HS-27A (cell line): ENCODE results near the gene LRRIQ3.
"Not testable (repeated sequence)": the region's sequence is repeated elsewhere in the genome, so short reads cannot be mapped to it uniquely, and the experiment has no call there.

Experiments
- DNase-seq: peaks from one replicate; pipeline ENCODE4 v3.0.0-alpha.2; 2012; ENCODE audit warnings: low read depth, missing footprints

LRRIQ3 gene, protein sequence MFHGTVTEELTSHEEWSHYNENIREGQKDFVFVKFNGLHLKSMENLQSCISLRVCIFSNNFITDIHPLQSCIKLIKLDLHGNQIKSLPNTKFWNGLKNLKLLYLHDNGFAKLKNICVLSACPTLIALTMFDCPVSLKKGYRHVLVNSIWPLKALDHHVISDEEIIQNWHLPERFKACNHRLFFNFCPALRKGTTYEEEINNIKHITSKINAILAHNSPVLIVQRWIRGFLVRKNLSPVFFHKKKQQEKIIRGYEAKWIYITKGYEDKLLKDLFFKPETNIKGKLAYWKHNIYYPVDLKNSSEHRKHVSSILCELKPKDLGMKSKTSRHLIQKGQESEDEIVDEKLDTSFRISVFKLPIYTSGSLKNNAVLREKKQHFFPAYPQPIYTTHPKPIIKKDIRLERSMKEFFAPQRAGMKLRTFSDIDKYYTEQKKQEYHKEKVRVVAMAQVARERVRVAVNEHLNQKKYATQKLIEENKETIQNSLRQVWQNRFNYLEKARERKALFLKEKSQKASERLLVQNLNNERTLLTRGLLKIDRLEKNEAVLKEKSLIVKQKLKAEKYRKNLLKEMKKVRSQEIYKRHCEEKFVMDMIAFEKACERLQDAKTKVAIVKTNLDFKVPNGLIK

DNA sequence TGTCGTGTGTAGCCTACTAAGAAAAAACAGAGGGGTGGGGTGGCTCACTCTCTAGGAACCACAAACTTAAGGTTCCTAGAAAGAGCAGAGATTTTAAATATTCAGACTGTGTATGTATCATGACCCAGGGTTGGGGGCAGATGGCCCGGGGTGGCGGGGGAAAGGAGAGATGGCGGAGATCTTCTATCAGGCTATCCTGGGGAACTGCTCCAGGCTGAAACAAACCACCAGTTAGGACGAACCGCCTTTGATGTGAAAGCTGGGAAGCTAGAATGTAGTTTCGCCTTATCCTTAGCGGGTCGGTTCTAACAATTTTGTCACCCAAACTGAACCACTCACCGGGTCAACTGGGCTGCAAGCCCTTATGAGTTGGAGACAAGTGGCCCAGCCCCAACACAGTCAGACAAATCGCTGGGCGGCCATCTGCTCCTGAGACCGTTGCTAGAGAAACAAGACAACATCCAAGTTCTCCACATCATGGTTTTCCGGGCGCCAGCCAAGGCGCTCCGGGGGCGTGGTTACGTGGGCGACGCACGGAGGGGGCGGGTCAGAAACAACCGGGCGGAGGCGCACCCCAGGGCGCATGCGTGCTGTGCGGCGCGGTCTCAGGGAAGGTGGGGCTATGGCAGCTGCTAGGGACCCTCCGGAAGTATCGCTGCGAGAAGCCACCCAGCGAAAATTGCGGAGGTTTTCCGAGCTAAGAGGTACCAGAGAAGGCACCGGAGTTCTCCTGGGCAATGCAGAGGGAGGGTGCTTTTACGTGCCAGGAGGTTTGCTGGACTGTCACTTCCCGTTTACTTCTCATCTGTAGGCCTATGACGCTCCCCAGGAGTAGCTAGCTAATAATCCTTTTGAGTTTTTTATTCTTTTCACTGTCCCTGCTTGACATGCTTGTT, at the start of gene LRRIQ3, which contains the start of gene FPGT:
Gene LRRIQ3 (minus strand): TSS at position 520 of the 896 bp plus-strand sequence. CDS start 14,492 bp downstream, outside the sequence.
Gene FPGT (plus strand): TSS at position 586 of the 896 bp plus-strand sequence. CDS start 37 bp downstream, at position 623.
- DNase-seq: peak; percentile 86

DNA sequence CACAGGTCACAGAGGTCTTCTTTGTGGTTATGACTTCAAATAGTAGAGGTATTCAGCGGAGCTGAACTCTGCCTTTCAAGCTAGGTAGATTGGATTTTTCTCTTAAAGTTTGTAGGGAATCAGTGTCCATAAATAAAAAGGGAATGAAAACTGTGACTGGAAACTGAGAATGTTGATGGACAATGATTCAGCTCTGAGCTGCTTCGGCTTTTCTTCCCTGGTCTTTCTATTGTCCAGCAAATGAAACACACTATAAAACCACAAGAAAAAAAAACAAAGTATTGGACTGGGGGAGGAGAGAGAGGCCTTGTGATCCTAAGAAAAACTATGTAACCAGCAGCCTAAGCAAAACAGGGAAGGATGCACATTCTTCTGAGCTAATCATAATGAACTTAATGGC, 48.3 kb upstream of the LRRIQ3 start:
- no peak for DNase-seq

DNA sequence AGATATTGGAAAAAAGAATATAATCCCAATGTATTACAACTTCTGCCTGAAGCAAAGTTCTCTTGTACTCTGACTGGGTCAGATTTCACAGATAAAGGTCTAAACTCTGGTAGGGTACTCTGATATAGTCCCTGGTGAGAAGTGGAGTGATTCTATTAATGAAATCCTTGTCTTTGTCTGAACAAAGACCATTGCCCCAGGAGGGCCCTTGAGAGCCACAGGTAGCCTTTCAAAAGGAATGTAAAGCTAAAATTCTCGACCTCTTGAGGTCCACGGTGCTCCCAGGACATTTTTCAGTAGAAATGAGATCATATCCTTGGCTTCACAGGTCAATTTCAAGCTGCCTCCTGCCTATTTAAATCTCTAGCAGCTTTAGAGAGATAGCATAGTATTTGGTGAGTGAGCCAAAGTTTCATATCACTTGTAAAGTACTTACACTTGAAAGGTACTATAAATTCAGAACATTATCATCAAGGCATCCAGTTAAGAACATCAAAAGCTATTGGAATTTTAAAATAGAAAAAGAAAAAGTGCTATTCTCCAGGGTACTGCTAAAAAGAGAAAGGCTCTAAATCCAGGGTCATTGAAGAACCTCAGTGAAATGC, 47.3 kb upstream of the LRRIQ3 start:
- DNase-seq: no peak

DNA sequence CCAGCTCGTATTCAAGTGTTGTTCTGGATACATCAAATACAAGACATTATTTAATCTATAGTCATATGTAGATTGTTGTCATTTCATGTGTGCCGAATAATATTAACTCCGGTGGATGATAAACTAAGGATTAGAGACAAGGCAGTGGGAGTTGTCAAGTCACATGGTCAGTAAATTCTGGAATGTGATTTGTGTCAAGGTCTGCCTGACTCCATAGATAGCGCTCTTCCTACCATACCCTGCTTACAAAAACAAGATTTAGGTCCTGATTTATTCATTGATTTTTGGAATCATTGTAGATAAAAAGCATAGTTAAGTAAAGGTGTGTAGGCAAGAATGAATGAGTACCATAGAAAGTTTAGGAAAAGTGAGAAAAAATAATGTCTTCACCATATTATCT, 39.8 kb upstream of the LRRIQ3 start:
- no peak for DNase-seq

DNA sequence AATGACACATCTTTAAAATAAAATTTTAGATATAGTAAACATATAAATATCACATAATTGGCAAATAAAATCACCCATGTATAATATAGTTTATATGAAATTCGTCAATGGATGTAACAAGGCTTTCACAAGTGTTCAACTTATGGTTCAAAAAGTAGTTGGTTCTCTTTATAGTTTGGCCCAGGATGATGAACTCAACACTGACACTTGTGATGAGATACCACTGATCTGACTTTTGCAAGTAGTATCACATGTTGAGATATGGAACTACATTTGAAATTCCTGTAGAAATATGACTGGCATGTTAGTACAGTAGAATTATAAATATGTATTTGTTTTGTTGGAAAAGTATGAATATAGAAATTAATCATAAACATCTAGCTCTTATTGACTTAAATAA, 39.1 kb upstream of the LRRIQ3 start:
- DNase-seq: no peak

DNA sequence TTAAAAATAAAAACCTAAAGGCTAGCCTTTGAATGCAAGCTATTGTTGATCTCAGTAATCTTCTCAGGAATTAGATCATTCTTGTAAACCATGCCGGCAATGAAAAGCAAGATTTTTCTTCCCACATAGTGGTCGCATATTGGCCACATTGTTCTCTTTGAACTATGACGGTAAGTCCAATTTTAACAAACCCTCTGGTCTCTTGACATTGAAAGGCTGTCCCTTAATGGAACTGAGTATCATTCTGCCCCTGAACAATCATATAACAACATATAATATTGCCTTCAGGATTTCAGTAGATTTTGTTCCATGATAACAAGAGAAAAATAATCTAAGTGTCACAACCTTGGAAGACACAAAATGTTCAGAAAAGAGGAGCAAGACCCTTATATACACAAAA, 38.5 kb upstream of the LRRIQ3 start:
- DNase-seq: no peak

DNA sequence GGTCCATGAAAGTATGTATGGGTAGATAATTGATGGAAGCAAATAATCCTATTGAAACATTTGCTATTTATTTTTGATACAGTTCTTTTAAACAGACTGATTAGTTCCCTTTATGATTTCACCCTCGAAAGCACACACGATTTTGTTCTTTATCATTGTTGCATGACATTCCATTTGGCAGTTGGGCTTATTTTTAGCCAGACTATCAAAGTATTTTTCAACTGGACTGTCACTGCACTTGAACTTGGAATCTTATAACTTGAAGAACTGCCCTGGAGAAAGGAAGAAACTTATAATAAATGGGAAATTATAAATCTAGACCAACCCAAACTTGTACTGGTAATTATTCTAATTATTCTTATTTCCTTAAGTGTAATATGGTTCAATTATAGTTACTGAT, 37.2 kb upstream of the LRRIQ3 start, which contains the start of gene TNNI3K:
Gene TNNI3K (plus strand): TSS at position 235 of the 400 bp plus-strand sequence. CDS start 65 bp downstream, at position 300.
- no peak for DNase-seq

DNA sequence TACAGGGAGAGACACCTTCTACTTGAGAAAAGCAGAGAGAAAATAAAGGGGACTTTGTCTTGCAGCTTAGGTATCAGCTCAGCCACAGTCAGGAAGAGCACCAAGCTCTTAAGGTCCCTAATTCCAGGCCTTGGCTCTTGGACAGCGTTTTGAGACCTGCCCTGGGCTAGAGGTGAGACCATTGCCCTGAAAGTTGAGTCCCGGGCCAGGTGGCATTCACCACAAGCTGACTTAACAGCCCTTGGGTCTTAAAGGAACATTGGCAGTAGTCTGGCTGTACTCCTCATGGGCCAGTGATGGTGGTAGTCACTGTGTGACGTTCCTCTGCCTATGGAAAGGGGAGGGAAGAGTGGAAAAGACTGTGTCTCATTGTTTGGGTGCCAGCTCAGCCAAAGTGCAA, 25.5 kb upstream of the LRRIQ3 start:
- no peak for DNase-seq

DNA sequence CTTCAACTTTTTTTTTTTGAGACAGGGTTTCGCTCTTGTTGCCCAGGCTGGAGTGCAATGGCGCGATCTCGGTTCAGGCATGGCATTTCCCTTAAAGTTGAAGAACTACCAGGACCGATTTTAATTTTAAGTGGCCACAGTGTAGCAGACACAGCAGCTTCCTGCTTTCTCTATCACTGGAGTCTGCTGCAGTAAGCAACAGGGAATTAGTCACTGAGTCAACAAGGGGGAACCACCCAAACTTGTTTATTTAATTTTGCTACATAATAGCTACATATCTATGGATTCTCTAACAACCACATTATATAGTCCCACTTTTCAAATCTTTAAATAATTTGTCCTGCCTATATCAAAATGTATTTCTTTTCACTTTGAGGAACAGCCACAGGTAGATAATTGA, 24.7 kb upstream of the LRRIQ3 start:
- DNase-seq: no peak

DNA sequence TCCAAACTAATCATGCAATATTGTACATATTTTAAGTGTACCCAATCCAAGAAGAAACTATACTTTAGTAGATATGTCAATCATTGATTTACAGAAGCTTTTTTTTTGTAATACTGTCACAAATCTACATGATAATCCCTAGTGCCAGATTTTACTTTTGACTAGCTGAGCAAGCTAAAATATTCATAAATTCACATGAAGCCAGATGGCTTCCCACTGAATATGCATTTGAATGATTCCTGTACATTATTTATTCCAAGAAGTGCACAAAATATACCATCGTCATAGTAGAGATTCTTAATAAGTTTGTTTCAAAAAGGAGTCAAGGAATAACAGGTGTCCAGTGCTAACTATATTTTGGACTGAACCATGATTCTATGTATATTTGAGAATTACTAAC, 17.3 kb upstream of the LRRIQ3 start:
- DNase-seq: no peak

DNA sequence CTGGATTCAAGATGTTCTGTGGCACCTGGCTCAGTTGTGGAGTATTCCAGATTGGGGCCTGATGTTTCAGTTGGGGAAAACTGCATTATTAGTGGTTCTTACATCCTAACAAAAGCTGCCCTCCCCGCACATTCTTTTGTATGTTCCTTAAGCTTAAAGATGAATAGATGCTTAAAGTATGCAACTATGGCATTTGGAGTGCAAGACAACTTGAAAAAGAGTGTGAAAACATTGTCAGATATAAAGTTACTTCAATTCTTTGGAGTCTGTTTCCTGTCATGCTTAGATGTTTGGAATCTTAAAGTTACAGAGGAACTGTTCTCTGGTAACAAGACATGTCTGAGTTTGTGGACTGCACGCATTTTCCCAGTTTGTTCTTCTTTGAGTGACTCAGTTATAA, 7.3 kb upstream of the LRRIQ3 start:
- DNase-seq: no peak

DNA sequence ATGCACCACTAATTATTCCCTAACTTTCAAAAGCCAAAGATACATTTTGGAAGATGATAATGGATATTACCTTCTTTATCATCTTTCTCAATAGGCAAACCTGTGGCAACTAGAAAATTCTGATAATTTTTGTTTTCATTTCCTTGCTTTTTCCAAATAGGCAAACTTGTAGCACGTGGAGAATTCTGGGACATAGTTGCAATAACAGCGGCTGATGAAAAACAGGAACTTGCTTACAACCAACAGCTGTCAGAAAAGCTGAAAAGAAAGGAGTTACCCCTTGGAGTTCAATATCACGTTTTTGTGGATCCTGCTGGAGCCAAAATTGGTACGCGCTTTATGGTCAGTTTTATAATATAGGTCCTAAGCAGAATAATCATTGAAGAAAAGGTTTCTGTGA, 1.5 kb upstream of the LRRIQ3 start:
- no peak for DNase-seq

DNA sequence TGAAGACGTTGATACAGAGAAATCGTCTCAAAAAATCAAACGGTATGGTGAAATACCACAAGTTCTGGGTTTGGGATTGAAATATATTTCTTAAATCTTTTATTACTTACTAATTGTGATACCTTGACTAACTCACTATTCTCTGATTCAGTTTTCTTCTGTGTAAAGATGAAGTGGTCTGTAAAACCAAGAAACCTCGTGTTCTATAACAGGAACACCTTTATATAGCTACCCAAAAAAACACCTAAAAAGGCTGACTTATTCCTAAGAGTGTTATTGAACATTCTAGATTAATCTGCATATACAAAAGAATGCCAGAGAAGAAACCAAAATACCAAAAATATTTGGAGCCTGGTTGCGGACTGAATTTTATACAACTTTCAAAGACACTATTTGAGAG, 721 bp downstream of the LRRIQ3 start:
- no peak for DNase-seq

DNA sequence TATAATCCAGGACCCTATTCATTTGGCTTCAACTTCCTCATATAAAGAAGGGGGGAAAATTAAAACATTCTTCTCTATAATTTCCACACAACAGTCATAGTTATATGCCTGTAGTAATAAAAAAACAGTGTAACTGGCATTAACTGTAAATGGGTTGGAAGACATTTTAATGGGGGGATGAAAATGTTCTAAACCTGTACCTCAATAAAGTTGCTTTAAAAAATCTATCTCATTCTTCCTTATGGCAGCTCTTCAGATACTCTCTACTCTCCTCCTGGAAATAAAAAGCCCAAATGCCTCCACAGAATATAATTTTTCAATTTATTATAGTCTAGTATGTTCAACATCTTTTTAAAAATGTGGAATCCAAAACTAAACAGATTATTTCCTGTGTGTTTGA, 2.6 kb downstream of the LRRIQ3 start:
- DNase-seq: no peak

DNA sequence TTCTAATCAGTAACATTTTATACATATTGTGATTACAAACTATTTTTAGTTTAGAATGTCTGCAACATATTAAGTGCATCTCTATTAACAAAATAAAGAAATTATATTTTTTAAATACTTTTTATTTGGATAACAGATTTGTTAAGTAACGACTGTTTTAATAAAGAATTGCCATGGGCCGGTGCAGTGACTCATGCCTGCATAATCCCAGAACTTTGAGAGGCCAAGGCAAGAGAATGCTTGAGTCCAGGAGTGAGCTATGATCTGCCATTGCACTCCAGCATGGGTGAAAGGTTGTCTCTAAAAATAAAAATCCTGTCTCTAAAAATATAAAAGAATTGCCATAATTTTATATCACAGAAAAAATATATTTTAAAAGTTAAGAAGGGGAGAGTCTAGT, 4.1 kb downstream of the LRRIQ3 start:
- DNase-seq: peak; percentile 24

DNA sequence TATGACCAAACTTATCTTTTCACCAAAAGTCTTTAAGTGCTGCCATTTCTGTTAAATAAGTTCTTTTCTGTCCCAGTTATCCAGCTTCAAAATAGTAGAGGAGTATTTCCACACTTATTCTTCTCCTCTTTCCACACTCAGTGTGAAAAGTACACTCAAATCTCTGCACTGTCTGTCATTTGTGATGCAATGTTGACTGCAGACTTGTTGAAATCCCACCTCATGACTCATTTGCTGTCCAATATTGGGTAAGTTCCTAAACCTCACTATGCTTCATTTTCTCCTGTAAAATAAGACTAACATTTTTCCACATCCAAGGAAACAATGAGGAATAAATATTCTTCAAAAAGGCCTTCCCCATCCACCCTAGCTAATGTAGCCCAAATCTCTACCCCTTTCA, 17.5 kb downstream of the LRRIQ3 start:
- no peak for DNase-seq

DNA sequence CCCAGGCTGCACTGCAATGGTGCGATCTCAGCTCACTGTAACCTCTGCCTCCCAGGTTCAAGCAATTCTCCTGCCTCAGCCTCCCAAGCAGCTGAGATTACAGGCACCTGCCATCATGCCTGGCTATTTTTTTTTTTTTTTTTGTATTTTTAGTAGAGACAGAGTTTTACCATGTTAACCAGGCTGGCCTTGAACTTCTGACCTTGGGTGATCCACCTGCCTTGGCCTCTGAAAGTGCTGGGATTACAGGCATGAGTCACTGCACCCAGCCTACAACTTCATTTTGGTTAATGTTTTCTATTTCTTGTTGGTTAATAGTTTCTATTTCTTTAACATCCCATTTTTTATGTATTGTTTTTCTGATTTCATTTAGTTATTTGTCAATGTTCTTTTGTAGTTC, 23.6 kb downstream of the LRRIQ3 start:
- DNase-seq: not testable (repeated sequence)

DNA sequence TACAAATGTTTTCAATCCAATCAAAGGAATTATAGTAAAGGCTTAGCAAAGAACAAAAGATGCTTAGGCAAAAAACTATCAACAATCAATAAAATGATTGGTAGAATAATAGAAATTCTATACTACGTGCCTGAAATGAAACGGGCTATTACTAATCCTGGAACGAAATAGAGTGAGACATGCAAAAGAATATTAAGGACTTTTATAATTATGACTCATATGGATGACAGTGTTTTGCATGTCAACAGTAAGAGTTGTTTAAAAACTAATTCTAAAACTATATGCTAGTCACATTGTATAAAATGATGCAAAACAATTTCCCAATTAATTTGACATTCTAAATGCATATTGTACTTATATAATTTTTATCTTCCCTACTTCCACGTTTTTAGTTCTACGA, 35.6 kb downstream of the LRRIQ3 start:
- DNase-seq: no peak

DNA sequence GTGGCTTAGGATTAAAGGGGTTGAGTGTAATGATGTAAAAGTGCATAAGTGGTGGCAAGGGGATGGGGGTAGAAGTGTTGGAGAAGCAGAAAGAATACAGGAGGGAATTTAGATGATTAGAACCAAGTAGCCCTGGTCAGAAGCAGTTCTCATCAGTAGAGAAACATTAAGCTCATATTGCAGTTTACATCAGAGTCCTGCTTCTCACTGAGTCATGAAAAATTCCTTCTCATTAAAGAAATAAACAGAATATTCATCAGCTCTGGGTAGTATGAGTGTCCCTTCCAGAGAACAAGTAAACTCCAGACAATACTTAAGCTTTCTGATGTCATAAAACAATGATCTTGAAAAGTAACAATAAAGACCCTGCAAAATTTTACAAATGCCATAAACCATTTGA, 36.5 kb downstream of the LRRIQ3 start:
- no peak for DNase-seq

DNA sequence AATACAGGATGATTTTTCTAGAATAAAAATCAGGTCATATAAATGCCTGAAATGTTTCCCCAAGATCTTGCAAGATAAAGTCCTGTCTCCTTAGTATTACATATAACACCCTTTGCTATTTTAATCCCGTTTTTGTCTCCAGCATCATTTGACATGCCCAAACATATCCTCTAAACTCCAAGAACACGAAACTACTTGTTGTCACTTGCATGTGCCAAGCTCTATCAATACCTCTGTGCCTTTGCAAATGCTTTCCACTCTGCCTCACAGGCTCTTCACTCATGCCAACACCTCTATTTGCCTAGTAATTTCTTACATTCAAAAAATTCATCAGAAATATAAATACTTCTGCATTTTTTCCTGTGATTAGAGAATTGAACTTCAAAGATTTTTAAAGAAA, 37.9 kb downstream of the LRRIQ3 start:
- DNase-seq: no peak

DNA sequence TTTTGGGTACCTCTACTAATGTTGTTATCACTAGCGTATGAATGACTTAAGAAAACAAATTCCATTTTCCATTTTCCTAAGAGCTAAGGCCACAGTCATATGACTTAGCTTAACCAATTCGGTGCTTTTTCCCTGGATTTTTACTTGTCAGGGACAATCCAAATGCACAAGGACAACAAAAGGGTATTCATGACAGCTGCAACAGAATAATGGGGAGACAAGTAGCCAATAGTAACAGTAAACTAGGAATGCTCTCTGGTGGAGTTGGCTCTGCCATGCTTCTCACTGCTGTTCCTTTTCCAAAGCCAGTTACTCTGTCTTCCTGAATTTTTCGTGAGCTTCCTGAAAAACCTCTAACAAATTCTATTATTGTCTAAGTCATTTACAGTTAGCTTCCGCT, 52.9 kb downstream of the LRRIQ3 start:
- DNase-seq: no peak

DNA sequence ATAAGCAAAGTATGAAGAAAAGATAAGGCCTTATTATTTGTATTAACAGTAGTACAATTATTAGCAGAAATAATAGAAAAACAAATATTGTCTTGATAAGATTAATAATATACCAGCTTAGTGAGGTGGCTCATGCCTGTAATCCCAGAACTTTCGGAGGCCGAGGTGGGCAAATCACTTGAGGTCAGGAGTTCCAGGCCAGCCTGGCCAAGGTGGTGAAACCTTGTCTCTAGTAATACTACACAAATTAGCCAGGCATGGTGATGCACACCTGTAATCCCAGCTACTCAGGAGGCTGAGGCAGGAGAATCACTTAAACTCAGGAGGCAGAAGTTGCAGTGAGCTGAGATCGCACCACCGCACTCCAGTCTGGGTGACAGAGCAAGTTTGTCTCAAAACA, 80.6 kb downstream of the LRRIQ3 start:
- DNase-seq: not testable (repeated sequence)
